ENCODE results near the gene KYNU.
"Not testable (repeated sequence)": the region's sequence is repeated elsewhere in the genome, so short reads cannot be mapped to it uniquely, and the experiment has no call there.

KYNU gene

GRCh38 chr2:143030127-143030526, 152.7 kb downstream of the KYNU start:
- DNase-seq: no peak

DNA sequence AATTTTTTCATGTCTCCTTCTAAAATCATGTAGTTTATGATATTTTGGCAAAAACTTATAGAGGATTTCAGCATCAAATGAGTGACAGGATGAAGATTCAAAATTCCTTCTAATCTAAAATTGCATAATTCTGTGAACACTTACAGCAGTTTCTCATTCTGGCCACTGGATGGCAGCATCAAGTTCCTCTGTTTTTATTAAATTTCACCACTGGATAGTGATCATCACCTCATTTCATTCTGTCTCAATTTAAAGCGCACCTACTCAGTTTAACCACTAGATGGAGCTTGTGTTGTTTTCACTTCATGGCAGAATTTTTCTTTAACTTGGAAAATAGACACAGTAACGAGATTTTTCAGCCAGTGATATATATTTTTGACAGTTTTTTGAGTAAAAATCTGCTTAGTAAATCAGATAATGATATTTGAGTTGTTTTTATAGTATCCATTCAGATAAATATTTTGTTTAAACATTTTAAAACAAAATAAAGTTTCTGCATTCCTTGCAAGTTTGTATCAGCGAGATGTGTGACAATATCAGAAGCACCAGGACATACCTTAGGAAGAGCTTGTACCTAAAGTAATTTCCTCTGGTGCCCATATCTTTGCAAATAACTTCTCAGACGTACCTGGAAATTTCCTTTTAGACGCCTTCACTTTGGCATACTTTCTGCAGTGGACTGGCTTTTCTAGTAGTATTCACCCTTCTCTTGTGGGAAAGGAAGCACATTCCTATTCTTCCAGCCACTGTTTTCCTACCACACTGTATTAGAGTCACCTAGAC, 157.0 kb downstream of the KYNU start:
- peak; percentile 30 for DNase-seq

- no peak for DNase-seq
These were observed 174.0 kb downstream of the KYNU start for GRCh38 chr2:143051465-143051864.

GRCh38 chr2:143053437-143053836, 176.0 kb downstream of the KYNU start:
- not testable (repeated sequence) for DNase-seq

GRCh38 chr2:143056550-143056949, 179.1 kb downstream of the KYNU start:
- DNase-seq: no peak

DNA sequence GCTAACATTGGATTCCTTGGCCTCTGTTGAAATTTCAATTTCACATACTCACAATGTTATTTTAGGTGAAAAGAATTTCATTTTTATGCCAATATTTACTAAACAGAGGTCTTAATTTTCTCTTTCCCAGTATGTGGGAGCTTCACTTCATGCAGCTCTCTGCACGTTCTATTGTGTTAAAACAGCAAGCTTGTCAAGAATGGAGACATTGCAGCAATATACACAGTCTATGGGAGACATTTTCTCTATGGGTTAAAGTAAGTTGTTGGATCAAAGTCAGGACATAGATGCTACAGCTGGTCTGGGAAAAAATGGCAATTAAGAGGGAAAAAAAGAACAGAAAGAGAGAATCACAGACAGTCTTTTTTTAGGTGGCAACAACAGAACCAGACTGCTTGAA, 181.4 kb downstream of the KYNU start:
- DNase-seq: no peak

- no peak for DNase-seq
These were observed 186.2 kb downstream of the KYNU start for GRCh38 chr2:143063612-143064200.

DNA sequence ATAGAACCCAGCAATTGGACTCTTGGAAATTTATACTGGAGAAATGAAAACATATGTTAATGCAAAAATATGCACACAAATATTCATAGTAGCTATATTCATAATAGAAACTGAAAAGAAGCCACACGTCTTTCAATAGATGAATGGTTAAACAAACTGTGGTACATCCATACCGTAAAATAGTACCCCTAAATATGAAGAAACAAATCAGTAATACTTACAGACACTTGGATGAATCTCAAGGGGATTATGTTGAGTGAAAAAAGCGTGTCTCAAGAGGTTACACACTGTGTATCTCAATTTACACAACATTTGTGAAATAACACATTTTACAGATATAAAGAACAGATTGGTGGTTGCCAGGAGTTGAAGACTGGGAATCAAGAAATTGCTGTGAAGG, 190.6 kb downstream of the KYNU start:
- DNase-seq: no peak

GRCh38 chr2:143068509-143068908, 191.0 kb downstream of the KYNU start:
- DNase-seq: no peak

DNA sequence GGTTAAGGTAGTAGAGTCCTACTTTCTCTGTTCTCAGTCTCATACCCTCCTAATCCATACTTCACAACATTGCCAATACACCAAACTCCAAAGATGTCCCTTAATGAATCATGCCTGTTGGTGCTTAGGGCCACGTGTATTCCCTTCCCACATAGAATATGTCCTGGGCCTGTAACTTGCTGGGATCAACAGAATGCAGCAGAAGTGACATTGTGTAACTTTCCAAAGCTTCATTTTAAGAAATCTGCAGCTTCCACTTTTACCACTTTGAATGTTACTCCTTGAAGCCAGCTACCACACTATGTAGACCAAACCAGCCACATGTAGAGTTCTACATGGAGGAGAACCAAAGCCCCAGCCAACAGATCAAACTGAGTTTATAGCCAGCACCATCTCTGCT, 193.2 kb downstream of the KYNU start:
- DNase-seq: no peak

GRCh38 chr2:143071185-143071876, 193.9 kb downstream of the KYNU start:
- DNase-seq: no peak

DNA sequence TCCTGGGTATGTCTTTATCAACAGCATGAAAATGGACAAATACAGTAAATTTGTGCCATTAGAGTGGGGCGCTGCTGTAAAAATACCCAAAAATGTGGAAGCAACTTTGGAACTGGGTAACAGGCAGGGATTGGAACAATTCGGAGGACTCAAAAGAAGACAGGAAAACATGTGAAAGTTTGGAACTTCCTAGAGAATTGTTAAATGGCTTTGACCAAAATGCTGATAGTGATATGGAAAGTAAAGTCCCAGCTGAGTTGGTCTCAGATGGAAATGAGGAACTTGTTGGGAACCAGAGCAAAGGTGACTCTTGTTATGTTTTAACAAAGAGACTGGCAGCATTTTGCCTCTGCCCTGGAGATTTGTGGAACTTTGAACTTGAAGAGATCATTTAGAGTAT, 197.4 kb downstream of the KYNU start:
- not testable (repeated sequence) for DNase-seq

- no peak for DNase-seq
These were observed 198.2 kb downstream of the KYNU start for GRCh38 chr2:143075711-143076110.

DNA sequence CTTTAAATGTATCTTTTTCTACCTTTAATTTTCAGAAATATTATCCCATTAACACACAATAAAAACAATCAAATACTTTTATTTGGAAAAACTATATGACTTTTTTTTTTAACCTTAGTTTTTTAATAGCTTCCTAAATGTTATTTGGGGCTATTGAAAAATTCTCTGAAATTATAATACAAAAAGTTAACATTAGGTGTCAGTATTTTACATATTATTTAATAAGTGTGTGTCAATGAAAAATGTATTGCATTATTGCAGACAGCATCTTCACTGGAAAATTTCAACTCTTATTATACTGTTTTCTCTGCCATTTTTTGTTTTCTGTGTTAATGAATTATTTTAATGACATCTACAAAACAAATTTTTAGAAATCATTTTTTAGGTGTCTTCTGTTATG, 200.6 kb downstream of the KYNU start:
- no peak for DNase-seq

DNA sequence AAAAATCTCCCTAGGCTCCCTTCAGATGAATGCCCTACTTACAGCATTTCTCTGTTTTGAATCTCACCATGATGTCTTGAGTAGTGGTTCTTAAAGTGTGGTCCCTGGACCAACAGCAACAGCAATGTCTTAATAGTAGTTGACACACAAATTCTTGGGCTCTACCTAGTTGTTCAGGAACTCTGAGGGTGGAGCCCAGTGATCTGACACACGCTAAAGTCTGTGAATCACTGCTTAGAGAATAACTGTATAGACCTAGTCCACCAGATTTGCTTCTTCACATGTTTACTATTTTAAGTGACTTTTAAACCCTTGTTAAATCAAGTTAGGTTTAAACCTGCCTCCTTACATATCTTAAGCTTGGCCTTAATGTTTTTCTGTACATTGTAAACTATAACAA, 204.2 kb downstream of the KYNU start:
- DNase-seq: no peak

DNA sequence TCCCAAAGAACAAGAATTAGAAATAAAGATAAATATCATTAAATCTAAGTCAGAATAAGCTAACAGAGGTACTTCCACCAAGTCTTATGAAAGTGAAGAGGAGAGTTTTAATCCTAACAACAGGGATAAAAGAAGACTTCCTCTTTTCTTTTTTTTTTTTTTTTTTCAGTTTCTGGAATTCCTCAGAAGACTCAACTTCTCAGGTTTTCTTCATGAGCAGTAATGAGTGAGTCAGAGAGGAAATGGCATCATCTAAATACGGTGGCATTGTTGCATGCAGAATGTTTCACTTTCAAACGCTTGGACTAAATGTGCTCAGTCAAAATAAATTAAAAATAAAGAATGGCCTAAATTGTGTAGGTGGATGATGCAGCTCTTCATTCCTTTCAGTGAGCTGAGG, 206.2 kb downstream of the KYNU start:
- DNase-seq: no peak

DNA sequence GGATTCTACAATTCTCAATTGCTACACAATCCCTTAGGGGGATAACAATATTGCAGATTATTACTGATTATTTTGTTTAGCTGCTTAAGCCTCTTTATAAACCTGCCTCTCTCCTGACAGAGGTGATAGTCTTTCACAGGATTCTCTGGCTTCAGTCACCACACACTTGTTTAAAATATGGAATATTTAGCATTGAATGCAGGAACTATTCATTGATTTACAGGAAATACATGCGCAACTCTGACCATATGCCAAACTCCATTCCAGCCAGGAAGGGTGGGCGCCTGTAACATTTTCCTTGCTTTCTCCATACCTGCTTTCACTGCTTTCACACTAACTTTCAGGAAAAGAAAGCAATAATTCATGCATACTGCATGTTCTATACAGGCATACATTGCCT, 207.0 kb downstream of the KYNU start:
- no peak for DNase-seq

DNA sequence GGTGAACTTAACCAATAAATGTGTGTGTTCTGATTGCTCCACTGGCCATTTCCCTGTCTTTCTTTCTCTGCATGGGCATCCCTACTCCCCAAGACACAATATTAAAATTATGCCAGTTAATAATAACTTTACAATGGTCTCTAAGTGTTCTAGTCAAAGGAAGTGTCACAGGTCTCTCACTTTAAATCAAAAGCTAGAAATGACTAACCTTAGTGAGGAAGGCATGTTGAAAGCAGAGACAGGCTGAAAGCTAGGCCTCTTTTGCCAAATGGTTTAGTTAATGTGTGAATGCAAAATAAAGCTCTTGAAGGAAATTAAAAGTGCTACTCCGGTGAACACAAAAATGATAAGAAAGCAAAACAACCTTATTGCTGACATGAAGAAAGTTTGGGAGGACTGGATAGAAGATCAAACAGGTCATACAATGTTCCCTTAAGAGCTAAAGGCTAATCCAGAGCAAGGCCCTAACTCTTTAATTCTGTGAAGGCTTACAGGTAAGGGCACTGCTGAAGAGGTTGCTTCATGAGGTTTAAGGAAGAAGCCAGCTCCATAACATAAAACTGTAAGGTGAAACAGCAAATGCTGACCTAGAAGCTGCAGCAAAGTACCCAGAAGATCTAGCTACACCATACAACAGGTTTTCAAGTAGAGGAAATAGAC, 207.8 kb downstream of the KYNU start:
- no peak for DNase-seq

DNA sequence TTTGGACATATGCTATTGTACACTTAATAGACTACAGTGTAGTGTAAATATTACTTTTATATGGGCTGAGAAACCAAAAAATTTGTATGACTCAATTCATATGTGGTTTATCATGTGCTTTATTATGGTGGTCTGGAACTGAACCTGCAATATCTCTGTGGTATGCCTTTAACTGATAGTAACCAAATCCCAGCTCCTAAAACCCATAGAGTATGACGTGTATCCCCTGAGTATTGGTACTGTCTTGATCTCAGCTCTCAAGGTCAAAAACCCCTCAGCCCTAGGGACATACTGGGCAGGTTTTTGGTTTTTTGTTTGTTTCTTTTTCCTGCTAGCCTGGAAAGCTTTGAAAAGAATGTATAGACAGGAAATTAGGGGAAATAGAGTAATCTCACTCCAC, 209.6 kb downstream of the KYNU start:
- DNase-seq: no peak

DNA sequence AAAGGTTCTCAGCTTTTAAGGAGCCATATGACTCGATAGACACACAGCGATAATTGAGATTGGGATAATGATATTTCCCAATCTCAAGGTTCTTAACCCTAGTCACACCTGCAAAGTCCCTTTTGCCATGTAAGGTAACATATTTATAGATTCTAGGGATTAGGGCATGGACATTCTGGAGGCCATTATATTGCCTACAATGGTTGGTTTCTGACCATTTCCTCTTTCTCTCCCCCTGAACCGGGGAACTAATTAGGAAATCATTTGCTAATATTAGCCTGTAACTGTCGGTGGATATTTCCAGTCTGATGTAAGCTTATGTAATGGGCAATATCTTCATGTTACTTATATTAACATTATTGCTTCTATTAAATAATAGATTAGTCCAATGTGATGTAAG, 210.9 kb downstream of the KYNU start:
- no peak for DNase-seq

DNA sequence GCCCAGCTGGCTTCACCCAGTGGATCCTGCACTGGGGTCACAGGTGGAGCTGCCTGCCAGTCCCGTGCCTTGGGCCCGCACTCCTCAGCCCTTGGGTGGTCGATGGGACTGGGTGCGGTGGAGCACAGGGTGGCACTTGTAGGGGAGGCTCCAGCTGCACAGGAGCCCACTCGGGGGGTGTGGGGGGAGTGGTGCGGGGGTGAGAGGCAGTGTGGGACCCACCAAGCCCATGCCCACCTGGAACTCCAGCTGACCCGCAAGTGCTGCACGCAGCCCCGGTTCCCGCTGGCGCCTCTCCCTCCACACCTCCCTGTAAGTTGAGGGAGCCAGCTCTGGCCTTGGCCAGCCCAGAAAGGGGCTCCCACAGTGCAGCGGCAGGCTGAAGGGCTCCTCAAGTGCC, 212.1 kb downstream of the KYNU start:
- not testable (repeated sequence) for DNase-seq
